Stimulated activated CD8-positive, alpha-beta memory T cell treated with anti-CD3 and anti-CD28 coated beads, Interleukin-12 subunit alpha, Interleukin-12 subunit beta, amount 100 ng/mL, for 24 hours (primary cell): ENCODE results near the gene MVD.

ENCODE experiments used
- DNase-seq: peaks from one replicate; pipeline ENCODE4 v3.0.0-alpha.2; 2020; ENCODE audit errors: extremely low read depth

Gene MVD

DNA sequence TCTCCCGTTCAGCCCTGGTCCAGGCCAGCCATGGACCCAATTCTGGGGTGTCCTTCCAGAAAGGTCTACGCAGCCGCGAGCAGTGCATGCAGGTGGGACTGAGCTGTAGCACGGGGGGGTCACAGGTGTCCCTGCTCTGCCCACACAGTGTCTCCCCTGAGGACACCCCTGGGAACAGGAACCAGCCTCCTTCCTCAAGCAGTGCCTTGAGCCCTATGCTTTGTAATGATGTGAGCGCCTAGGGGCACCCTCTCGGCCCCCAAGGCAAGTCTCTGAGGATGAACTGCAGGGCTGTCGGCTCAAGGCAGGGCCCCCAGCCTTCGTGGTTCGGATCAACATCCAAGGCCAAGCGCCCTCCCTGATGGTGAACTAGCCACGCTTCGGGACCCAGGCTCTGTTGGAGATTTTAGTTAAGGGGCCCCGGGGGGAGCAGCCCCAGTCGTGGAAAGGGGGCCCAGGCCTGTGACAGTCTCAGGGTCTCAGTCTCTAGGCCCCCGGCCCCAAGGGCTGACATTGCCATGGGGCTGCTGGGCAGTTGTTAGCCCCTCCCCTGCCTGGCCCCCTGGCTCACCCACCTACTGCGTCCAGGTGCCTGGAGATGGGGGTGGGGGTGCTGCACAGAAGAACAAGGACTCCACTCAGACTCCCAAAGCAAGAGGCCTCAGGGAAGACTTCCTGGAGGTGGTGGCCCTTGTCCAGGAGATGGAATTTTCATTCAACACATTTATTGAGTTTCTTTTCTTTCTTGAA is 22.2 kb downstream of the MVD start:
- no peak for DNase-seq

DNA sequence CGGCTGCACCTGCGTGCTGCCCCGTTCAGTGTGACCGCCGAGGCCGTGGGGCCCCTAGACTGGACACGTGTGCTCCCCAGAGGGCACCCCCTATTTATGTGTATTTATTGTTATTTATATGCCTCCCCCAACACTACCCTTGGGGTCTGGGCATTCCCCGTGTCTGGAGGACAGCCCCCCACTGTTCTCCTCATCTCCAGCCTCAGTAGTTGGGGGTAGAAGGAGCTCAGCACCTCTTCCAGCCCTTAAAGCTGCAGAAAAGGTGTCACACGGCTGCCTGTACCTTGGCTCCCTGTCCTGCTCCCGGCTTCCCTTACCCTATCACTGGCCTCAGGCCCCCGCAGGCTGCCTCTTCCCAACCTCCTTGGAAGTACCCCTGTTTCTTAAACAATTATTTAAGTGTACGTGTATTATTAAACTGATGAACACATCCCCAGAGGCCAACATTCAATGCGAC is 22.8 kb downstream of the MVD start:
- DNase-seq: no peak

DNA sequence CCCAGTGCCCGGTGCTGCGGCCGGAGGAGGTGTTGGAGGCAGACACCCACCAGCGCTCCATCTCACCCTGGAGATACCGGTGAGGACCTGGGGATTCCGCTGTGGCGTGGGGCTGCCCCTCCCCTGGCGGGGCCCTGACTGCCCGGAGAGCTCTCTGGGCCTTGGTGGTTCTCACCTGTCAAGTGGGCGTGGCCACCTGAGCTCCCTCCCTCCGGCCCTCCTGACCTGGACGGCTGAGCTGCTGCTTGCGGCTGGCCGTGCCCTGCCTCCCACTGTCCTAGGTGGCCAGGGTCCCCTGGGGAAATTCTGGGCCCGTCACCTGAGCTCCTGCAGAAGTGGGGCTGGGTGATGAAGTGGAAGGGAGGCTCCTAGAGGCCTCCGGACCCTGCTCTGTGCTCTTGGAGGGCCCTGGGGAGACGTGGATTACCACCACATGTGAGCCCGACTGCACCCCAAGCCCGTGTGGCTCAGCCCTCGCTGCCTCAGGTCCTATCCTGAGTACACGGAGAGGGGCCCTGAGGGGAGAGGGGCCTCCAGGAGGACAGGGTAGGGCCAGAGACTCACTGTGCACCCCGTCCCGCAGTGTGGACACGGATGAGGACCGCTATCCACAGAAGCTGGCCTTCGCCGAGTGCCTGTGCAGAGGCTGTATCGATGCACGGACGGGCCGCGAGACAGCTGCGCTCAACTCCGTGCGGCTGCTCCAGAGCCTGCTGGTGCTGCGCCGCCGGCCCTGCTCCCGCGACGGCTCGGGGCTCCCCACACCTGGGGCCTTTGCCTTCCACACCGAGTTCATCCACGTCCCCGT is 23.5 kb downstream of the MVD start:
- DNase-seq: no peak

DNA sequence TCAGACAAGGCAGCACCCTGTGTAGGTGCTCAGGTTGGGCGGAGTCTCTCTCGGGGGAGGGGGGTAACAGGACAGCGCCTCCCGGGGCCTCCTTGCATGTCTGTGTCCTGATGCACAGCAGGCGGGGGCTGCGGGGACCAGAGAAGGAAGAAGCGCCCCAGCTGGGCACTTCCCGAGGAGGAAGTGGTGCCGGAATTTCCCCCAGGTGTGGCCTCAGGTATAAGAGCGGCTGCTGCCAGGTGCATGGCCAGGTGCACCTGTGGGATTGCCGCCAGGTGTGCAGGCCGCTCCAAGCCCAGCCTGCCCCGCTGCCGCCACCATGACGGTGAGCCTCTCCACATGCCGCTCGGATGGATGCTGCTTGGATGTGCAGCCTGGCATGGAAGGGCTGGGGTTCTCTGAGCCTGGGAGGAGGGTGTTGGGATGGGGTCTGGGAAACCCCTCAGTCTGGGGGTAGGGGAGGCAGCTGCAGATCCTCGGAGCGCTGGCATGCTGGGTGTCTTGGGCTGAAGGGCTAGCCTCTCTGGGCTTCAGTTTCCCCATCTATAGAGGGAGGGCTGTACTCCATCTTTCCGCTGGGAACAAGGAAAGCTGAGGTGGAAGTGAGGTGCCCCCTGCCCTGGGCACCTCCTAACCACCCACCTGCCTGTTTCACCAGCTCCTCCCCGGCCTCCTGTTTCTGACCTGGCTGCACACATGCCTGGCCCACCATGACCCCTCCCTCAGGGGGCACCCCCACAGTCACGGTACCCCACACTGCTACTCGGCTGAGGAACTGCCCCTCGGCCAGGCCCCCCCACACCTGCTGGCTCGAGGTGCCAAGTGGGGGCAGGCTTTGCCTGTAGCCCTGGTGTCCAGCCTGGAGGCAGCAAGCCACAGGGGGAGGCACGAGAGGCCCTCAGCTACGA is 24.3 kb downstream of the MVD start, which contains the start of gene IL17C:
Gene IL17C (plus strand): TSS at position 250 of the 908 bp plus-strand sequence. CDS start 70 bp downstream, at position 320.
- DNase-seq: no peak

DNA sequence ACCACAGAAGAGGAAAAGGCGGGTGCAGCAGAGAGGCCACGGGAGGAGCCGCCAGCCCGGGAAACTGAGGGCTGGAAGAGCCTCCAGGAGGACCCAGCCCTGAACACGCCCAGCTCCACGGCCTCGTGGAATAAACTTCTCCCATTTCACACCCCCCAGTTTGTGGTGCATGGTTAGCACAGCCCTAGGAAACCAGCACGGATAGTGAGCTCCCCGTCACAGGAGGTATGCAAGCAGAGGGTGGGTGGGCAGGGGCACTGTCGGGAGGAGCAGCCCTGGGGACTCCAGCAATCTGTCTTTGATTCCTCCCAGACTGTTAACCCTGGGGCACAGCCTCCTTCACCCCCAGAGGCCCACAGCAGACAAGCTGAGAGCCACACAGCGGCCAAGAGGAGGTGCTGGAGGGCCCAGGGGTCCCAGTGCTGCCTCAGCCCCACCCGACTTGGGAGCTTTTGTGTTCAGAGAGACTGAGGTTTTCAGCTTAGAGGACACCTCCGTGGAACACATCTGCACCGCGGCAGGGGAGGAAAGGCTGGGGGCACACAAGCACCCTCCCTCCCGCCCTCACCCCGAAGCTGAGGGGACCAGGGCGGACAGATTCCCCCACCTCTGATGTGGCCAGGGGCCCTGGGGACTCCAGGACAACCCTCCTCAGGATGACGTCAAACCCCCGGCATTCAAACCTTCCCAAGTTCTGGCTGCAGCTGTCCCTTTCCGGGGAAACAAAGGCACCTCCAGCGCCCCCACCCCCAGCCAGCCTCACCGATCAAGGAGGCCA is 26.2 kb downstream of the MVD start:
- DNase-seq: no peak

DNA sequence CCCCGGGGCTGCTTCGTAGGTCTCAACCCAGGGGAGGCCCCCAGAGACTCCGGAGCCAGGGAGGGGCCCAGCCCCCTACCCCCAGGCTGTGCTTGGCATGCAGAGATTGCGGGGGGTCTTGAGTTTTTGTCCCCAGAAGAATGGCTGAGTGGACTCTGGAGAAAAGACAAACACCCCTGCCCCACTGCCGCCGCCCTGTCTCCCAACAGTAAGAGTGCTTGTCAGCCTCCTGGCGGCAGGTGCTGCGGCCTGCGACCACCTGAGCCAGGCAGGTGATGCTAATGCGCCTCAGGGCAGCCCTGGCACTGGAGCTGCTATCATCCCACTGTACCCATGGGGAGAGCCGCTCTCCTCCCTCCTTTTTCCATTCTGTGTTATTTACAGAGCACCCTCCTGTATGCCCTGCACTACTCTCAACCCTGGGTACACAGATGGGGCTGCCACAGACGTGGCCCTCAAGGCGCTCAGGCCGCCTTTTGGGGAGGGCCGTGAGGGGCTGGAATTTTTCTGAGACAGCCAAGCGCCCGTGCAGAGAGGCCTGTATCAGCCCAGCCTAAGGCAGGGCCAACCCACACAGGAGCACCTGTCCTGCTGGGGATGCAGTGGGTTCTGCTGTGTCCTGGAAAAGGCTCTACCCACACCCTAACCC is 27.1 kb downstream of the MVD start:
- no peak for DNase-seq

DNA sequence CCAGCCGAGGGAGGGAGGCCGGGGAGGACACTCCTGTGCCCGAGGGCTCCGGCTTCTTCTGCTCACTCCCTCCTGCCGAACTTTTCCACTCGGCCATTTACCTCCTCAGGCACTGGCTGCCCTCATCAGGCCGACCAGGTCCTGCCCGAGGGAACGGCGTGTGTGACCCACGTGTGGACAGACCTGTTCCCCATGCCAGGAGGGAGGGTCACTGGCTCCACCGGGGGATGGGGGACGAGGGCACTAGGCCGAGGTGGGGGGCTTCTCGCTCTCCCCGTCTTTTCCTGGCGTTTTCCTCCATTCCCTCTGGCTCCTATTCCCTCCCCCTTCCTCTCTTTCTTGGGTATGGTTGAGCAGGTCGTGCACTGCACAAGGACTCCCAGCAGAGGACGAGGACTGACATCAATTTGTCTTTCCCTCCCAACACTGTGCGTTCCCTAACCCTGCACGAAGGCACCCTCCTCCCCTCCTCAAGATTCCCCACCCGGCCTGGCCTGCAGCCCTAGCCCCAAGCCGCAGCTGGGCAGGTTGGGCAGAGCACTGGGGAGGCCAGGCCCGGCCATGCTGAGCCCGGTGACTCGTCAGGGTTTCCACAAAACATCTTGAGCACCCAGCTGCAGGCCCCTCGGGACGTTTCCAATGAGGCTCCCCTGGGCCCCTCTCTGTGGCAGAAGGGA is 27.8 kb downstream of the MVD start:
- no peak for DNase-seq

DNA sequence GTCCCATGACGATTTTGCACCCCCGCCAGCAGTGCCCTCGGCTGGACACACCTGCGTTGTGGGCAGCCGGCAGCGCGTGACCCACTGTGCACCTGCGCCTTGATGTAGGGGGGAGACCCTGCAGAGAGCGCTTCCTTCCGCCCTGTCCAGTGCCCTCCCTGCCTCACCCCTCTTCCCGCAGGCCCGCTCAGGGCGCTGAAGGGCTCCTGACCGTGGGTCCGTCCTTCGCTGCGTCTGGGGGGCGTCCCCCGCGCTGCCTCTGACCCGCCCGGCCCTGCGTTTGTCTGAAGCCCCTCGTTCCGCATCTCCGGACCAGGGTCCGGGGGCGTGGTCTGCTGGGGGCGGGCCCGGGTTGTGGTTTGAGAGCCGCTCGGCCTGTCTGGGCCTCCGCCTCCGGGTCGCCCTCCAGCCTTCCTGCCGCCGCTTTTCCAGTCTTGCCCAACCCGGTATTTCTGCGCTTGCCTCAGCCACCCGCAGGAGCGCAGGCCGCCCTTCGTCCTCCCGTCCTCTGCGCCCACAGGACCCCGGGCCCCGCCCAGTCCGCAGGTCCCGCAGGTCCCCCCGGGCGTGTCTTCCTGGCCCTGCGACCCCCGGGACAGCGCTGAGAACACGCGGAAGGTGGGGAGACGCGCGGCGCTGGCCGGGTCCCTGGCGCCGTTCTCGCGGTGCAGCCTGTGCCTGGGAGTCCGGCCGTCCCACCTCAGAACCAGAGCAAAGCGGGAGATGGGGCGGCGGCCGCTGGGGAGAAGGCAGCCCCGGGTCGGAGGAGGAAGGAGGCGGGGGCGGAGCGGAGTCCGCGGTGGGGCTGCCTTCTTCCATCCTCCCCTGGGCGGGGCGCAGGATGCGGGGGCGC is 28.5 kb downstream of the MVD start:
- no peak for DNase-seq

DNA sequence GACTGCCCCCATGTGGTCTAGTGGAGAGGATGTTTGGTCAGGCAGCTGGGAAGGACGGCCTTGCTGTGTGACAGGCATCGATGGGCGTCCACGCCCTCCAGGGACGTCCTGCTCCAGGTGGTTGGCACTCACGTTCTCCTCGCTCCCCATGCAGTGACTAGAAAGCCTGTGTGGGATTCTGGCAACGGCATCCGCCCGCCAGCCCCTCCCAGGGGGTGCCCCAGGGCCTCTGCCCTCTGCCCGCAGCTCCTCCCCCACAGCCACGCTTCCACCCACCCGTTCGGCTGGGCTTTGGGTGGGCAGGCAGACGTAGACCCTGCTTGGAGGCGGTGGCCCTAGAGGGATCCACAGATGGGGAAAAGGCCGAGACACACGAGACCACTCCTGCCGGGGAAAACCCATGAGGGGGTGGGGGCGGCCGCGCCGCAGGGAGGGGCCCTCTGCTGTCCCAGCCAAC is 29.2 kb downstream of the MVD start:
- no peak for DNase-seq

DNA sequence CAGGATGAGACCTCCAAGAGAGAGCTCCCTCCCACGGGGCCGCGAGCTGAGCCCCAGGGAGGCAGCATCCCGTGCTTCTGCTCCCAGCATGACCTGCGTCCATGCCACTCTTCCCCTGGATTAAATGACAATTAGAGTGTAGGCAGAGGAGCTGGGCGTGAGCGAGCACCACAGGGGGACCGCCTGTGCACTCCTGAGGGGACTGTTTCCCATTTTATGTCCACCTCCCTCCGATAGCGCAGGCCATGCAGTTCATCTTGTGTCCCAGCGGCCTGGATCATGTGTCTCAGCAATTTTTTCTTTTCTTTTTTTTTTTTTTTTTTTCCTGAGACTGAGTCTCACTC is 30.3 kb downstream of the MVD start:
- no peak for DNase-seq

DNA sequence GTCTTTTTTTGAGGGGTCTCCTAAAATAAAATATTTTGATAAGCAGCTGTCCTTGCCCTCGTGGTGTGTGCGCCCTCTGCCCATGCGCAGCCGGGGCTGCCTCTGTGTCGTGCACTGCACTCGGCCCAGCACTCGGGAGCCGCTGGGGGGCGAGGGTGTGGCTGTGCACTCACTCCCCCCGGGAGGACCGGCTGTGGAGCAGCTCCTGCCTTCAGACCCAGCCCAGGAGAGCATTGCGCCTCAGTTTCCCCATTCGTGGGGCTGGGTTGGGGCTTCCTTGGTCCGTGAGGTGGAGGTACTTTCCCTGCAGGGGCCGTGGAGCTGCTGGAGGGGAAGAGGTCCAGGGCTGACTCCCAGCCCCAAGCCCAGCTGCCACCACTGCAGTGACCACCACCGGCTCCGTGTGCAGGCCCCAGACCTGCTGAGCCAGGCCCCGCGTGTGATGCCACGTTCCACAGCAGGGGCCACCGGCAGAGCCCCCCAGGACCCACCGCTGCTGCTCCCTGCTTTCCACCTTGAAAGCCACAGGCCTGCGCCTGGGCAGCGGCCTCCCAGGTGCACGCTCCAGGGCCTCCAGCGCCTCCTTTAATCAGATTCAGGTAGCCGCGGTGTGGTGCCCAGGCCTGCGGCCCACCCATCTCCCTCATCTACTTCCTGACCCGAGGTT is 30.8 kb downstream of the MVD start:
- DNase-seq: no peak

DNA sequence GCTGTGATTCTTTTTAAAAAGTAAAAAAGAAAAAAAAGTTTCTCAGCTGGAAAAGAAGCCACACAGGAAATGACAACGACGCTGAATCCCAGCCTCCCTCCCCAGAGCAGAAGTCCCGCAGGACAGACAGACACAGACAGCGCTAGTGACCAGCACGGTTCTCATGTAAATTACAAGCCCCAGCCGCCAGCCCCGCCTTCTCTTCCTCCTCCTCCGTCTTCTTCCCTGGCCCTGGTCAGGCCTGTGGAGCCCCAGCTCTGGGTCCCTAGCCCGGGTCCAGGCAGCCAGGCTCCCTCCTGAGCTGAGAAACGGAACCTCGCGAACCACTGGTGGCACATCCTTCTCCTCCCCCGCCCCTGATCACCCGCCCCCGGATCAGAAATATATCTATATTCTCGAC is 31.5 kb downstream of the MVD start:
- no peak for DNase-seq

DNA sequence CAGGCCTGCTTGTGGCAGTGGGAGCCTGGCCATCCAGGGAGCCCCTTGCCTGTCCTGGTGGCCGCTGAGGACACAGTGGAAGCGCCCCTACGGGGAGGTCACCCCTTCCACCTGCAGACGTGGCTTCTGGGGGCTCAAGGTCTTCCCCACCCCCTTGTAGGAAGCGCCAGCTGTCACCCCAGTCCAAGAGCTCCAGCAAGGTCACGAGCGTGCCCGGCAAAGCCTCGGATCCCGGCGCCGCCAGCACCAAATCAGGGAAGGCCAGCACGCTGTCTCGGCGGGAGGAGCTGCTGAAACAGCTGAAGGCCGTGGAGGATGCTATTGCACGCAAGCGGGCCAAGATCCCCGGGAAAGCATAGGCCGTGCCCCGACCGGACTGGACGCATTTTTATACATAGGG is 31.9 kb downstream of the MVD start:
- no peak for DNase-seq

DNA sequence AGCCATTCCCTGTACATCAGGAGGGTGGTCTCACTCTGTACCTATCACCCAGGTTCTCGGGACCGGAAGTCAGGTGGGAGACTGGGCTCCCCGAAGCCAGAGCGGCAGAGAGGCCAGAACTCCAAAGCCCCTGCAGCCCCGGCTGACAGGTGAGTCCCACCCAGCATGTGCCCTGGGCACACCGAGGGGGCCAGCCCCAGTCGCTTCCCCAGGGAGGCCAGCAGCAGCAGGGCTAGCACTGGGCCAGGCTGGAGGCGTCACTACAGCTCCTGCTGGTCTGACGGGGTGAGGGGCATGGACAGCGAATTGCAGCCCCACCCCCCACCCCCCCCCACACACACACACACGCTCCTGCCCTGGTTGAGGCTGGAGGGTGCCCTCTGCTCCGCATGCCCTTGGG is 32.5 kb downstream of the MVD start:
- DNase-seq: no peak

DNA sequence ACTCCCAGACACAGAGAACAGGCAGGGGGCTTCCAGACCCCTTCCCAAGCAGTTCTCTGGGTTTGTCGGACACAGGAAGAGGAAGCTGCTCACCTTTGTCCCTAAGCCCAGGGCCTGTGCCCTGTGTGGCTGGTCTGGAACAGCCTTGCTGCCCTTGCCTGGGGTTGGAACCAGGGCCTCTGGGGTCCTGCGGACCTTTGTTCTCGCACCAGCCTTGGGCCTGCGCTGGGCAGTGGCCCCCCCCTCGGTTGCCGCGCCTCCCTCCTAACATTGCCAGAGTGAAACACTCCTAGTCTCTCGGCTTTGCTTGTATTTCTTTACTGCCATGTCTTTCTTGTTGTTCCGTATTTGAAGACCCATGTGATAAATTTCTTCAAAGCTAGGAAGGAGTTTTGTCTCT is 33.1 kb downstream of the MVD start:
- DNase-seq: no peak

DNA sequence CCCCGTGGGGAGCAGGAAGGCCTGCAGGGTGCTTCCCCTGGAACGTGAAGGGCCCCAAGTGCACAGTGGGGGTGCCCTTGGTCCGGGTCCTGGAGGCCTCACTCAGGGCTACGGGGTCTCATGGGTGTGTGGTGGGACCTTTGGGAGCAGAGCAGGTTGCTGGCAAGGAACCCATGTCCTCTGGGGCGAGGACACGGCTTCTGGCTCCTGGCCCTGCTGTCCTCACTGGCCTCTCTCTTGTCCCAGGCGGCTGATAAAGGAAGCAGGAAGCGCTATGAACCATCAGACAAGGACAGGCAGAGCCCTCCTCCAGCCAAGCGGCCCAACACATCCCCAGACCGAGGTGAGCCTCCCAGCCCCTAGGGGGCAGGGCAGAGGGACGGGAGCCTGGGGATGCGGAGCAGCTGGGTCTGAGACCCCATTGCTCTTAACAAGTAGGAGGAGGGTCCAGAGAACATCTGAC is 34.3 kb downstream of the MVD start:
- no peak for DNase-seq

DNA sequence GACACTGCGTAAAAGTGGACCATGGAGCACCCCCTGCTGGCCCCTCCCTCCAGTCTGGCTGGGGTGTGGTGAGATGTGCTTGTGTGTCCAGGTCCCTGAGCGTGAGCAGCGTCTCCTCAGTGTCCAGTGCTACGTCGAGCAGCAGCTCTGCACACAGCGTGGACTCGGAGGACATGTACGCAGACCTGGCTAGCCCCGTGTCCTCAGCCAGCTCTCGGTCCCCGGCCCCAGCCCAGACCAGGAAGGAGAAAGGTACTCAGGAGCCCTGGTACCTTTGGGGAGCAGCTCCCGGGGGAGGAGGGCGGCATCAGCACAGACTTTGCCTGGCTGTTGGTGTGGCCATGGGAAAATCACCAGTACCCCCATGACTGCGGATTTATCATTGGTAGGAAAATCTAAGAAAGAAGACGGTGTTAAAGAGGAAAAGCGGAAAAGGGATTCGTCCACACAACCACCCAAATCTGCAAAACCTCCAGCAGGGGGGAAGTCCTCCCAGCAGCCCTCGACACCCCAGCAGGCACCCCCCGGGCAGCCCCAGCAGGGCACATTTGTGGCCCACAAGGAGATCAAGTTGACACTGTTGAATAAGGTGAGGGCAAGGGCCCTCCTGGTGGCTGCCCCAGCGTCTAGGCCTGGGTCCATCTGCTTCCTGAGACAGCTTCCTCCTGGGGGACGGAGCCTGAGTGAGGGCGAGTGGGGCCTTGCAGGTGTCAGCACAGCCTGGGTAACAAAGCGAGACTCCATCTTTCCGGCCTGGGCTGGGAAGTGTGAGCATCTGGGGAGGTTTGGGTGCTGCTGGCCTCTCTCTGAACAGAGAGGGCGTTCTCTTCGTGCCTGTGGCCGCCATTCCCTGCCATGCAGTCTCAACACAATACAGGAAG is 35.1 kb downstream of the MVD start:
- DNase-seq: no peak

DNA sequence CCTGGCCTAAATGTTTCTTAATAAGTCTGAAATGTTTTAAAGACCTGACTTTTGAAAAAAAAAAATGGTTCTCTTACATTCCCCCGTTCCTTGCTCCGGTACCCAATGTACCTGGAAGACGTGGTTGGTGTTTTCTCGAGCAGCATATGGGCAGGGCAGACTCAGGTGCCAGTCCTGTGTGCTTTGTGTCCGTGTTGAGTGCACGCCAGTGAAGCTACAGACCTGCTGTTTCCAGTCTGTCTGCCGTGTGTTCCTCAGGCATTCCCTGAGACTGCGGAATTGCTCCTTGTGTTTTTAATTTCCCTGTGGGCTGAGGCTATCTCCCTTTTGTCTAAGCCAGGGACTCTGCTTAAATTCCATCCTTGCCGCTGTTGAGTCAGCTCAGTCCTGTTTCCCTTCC is 36.2 kb downstream of the MVD start:
- no peak for DNase-seq
